Measurements from ENCODE around the gene RADIL.

Gene RADIL

GRCh38 chr7:4820405-4820966 lies 63.0 kb downstream of the RADIL start:
- no peak for TF ChIP-seq CTCF (IDR thresholded peaks at IDR 0.05; ENCODE audit: insufficient read depth, low read length, poor library complexity, severe bottlenecking)
- H3K27me3 ChIP-seq (replicated peaks; ENCODE audit: control insufficient read depth, insufficient read depth, low read length), result no peaks in the 10 kb centered on the region

GRCh38 chr7:4819560-4820404 lies 63.7 kb downstream of the RADIL start:
- no peak for DNase-seq (ENCODE audit: extremely low read depth, insufficient read length)
- TF ChIP-seq CTCF (IDR thresholded peaks at IDR 0.05; ENCODE audit: insufficient read depth, low read length, poor library complexity, severe bottlenecking), result no peak
- Histone ChIP-seq H3K4me3 (replicated peaks; ENCODE audit: low read depth, low read length) (no peak overlapping the region), H3K27me3 (replicated peaks; ENCODE audit: control insufficient read depth, insufficient read depth, low read length) (no peaks in the 10 kb centered on the region), H3K36me3 (ENCODE audit: control insufficient read depth, insufficient read depth, low read length) (no peaks in the 10 kb centered on the region)

More at GRCh38 chr7:4820405-4820966, 63.0 kb downstream of the RADIL start:
- Histone ChIP-seq H3K4me3 (replicated peaks; ENCODE audit: low read depth, low read length) (no peak overlapping the region), H3K36me3 (ENCODE audit: control insufficient read depth, insufficient read depth, low read length) (no peaks in the 10 kb centered on the region)
- no peak for DNase-seq (ENCODE audit: extremely low read depth, insufficient read length)

- DNase-seq (ENCODE audit: extremely low read depth, insufficient read length), result no peak
- H3K27me3 ChIP-seq (replicated peaks; ENCODE audit: control insufficient read depth, insufficient read depth, low read length), result no peaks in the 10 kb centered on the region
- no peaks in the 10 kb centered on the region for H3K36me3 ChIP-seq (ENCODE audit: control insufficient read depth, insufficient read depth, low read length)
- no peak overlapping the region for H3K4me3 ChIP-seq (replicated peaks; ENCODE audit: low read depth, low read length)
- TF ChIP-seq CTCF (IDR thresholded peaks at IDR 0.05; ENCODE audit: insufficient read depth, low read length, poor library complexity, severe bottlenecking), result no peak
Observed at GRCh38 chr7:4818000-4818794, 65.3 kb downstream of the RADIL start.

GRCh38 chr7:4817178-4817901 lies 66.2 kb downstream of the RADIL start:
- TF ChIP-seq CTCF (IDR thresholded peaks at IDR 0.05; ENCODE audit: insufficient read depth, low read length, poor library complexity, severe bottlenecking), result no peak
- DNase-seq (ENCODE audit: extremely low read depth, insufficient read length), result no peak
- no peaks in the 10 kb centered on the region for H3K27me3 ChIP-seq (replicated peaks; ENCODE audit: control insufficient read depth, insufficient read depth, low read length)
- H3K4me3 ChIP-seq (replicated peaks; ENCODE audit: low read depth, low read length), result no peak overlapping the region
- no peaks in the 10 kb centered on the region for H3K36me3 ChIP-seq (ENCODE audit: control insufficient read depth, insufficient read depth, low read length)

GRCh38 chr7:4816419-4817080 lies 67.0 kb downstream of the RADIL start:
- no peak for TF ChIP-seq CTCF (IDR thresholded peaks at IDR 0.05; ENCODE audit: insufficient read depth, low read length, poor library complexity, severe bottlenecking)
- no peaks in the 10 kb centered on the region for H3K36me3 ChIP-seq (ENCODE audit: control insufficient read depth, insufficient read depth, low read length)
- no peak overlapping the region for H3K4me3 ChIP-seq (replicated peaks; ENCODE audit: low read depth, low read length)
- DNase-seq (ENCODE audit: extremely low read depth, insufficient read length), result no peak
- H3K27me3 ChIP-seq (replicated peaks; ENCODE audit: control insufficient read depth, insufficient read depth, low read length), result no peaks in the 10 kb centered on the region

Measured in GM06990 (cell line).